Measurements from ENCODE around the gene ATP6V0A4.

DNA sequence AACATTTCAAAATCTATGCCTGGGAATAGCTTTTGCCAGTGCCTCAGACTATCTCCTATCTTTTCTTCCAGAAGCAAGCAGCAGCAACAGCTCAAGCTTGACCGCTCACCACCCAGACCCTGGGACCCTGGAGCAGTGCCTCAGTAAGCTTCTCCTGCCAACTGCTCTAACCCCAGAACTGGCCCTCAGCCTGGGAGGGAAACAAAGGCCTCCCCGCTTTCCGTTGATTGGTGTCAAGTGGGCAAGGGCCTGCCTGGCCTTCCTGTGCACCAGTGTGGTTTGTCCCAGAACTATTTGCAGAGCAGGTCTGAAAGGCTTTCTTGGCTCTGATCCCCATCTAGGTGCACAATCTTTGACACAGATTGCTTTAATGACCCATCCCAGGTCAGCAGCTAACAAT lies 3.3 kb upstream of the ATP6V0A4 start:
- TF ChIP-seq, protein P1, sequence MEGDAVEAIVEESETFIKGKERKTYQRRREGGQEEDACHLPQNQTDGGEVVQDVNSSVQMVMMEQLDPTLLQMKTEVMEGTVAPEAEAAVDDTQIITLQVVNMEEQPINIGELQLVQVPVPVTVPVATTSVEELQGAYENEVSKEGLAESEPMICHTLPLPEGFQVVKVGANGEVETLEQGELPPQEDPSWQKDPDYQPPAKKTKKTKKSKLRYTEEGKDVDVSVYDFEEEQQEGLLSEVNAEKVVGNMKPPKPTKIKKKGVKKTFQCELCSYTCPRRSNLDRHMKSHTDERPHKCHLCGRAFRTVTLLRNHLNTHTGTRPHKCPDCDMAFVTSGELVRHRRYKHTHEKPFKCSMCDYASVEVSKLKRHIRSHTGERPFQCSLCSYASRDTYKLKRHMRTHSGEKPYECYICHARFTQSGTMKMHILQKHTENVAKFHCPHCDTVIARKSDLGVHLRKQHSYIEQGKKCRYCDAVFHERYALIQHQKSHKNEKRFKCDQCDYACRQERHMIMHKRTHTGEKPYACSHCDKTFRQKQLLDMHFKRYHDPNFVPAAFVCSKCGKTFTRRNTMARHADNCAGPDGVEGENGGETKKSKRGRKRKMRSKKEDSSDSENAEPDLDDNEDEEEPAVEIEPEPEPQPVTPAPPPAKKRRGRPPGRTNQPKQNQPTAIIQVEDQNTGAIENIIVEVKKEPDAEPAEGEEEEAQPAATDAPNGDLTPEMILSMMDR (IDR thresholded peaks at IDR 0.05; ENCODE audit: borderline replicate concordance, extremely low read depth, low read length, poor library complexity, severe bottlenecking): no peak
- TF ChIP-seq EZH2 (IDR thresholded peaks at IDR 0.05; ENCODE audit: borderline replicate concordance, low read depth, low read length, severe bottlenecking): no peak
